GM12878 (cell line): Measurements from ENCODE around the gene WDFY4. TPM values are rescaled to one million over a fixed set of nuclear protein-coding genes. Genes with fewer than 3 reads are reported as not detected.

ENCODE experiments used
- ATAC-seq: fragments of 200-7000 bp; cut with Tn5 transposase; 3 replicates; pipeline ENCODE4 v1.9.1; 2020; ENCODE audit warnings: mild to moderate bottlenecking, moderate library complexity
- BruUV-seq: library from RNA; stranded (reverse); fragments of 400-500 nt; replicated peaks from 2 replicates; lab custom pipeline; 2021; lab: Mats Ljungman, UMichigan
- CTCF ChIA-PET: fragments of 300-600 bp; sonication (Branson Sonifier 250); formaldehyde crosslinking; extraction: SDS; loops from one replicate; lab custom pipeline; 2021; ENCODE audit warnings: inconsistent platforms; lab: Yijun Ruan, JAX
- POLR2A ChIA-PET: fragments of 350-600 bp; formaldehyde crosslinking; extraction: SDS; loops from one replicate; lab custom pipeline; 2021; ENCODE audit warnings: inconsistent platforms; lab: Charles Lee
- RAD21 ChIA-PET: fragments of 300-600 bp; sonication (Branson Sonifier 250); formaldehyde crosslinking; loops from one replicate; lab custom pipeline; 2023; ENCODE audit warnings: antibody characterized with exemption; ENCODE audit not compliant: unreplicated experiment; lab: Charles Lee
- SMC1A ChIA-PET: fragments of 300-600 bp; sonication (Branson Sonifier 250); formaldehyde crosslinking; loops from one replicate; lab custom pipeline; 2023; ENCODE audit not compliant: unreplicated experiment, uncharacterized antibody; lab: Charles Lee
- DNase-seq: peaks from one replicate; pipeline ENCODE4 v3.0.0-alpha.2; 2011; ENCODE audit warnings: low read depth, low spot score
- FAIRE-seq: peaks from 3 replicates; lab custom pipeline; 2011; peaks lifted over from hg19 to GRCh38; lab: Jason Lieb, UNC
- H2AFZ ChIP-seq: 2 replicates; pipeline ENCODE4 v1.6.0; 2011; ENCODE audit warnings: low read depth, low read length, control low read depth; ENCODE audit not compliant: control insufficient read depth
- H3K27ac ChIP-seq: 2 replicates; pipeline ENCODE4 v1.5.1; 2011; ENCODE audit warnings: control low read depth; ENCODE audit not compliant: control insufficient read depth, insufficient read depth
- H3K27me3 ChIP-seq, 2 experiments: replicated peaks in 1 of 2; 2 replicates each; pipeline versions ENCODE4 v1.6.0 to v1.6.1; 2011; ENCODE audit warnings: low read length in 1 of 2; ENCODE audit not compliant: control insufficient read depth in 2 of 2, insufficient read depth in 2 of 2
- H3K36me3 ChIP-seq, 2 experiments: 2 replicates each; pipeline ENCODE4 v1.5.1; 2011; ENCODE audit warnings: low read length in 1 of 2; ENCODE audit not compliant: control insufficient read depth in 2 of 2, insufficient read depth in 2 of 2
- H3K4me1 ChIP-seq: 2 replicates; pipeline ENCODE4 v1.6.1; 2011; ENCODE audit warnings: mild to moderate bottlenecking, low read length, moderate library complexity, mixed read lengths; ENCODE audit not compliant: control insufficient read depth, insufficient read depth
- H3K4me2 ChIP-seq: 2 replicates; pipeline ENCODE4 v1.6.0; 2011; ENCODE audit warnings: control low read depth; ENCODE audit not compliant: control insufficient read depth, insufficient read depth
- H3K4me3 ChIP-seq: fragments of 200-600 bp; sonication (generic); 2 replicates; pipeline ENCODE4 v1.5.1; 2016
- H3K79me2 ChIP-seq: 2 replicates; pipeline ENCODE4 v1.6.0; 2011; ENCODE audit warnings: low read length; ENCODE audit not compliant: control insufficient read depth, insufficient read depth
- H3K9ac ChIP-seq: 2 replicates; pipeline ENCODE4 v1.8.0; 2011; ENCODE audit warnings: low read length, control low read depth, mixed read lengths; ENCODE audit not compliant: control insufficient read depth, insufficient read depth
- H3K9me3 ChIP-seq: replicated peaks from 3 replicates; pipeline ENCODE4 v1.5.1; 2011; ENCODE audit warnings: mild to moderate bottlenecking, low read length; ENCODE audit not compliant: control insufficient read depth, insufficient read depth
- H4K20me1 ChIP-seq: 2 replicates; pipeline ENCODE4 v1.6.0; 2011; ENCODE audit not compliant: control insufficient read depth, insufficient read depth
- ASH2L ChIP-seq: fragments of 300-600, 200-600 bp; sonication (generic); IDR thresholded peaks from 2 replicates; pipeline ENCODE4 v1.6.1; 2017; ENCODE audit warnings: low read depth, mild to moderate bottlenecking, borderline replicate concordance
- BHLHE40 ChIP-seq, 2 experiments: fragments of 450-650 bp in 1 of 2; IDR thresholded peaks; 2 replicates each; pipeline ENCODE4 v1.6.1; 2011 to 2017; ENCODE audit warnings: low read depth in 2 of 2, borderline replicate concordance in 1 of 2, improper control_type of control experiment in 1 of 2, low read length in 1 of 2, mild to moderate bottlenecking in 1 of 2
- CEBPB ChIP-seq, 2 experiments: fragments of 150-350 bp in 1 of 2; IDR thresholded peaks; 2 replicates each; pipeline ENCODE4 v1.6.1; 2012 to 2014; ENCODE audit warnings: low read depth in 2 of 2, low read length in 2 of 2, borderline replicate concordance in 1 of 2, inconsistent platforms in 1 of 2
- CEBPZ ChIP-seq: fragments of 150-350 bp; IDR thresholded peaks from 2 replicates; pipeline ENCODE4 v1.6.1; 2016; ENCODE audit warnings: low read depth, low read length
- CTCF ChIP-seq, 3 experiments: IDR thresholded peaks in 2 of 3; conservative IDR thresholded peaks in 1 of 3; 2 replicates each; pipeline ENCODE4 v1.5.1; 2011; ENCODE audit warnings: low read depth in 3 of 3, low read length in 3 of 3, mild to moderate bottlenecking in 3 of 3, control low read depth in 2 of 3, moderate library complexity in 2 of 3, inconsistent platforms in 1 of 3, mixed read lengths in 1 of 3; ENCODE audit not compliant: control insufficient read depth in 2 of 3, insufficient read depth in 1 of 3; ENCODE audit errors: extremely low read depth in 1 of 3
- HCFC1 ChIP-seq: fragments of 150-350 bp; IDR thresholded peaks from 2 replicates; pipeline ENCODE4 v1.6.1; 2014; ENCODE audit warnings: low read length
- MAX ChIP-seq: IDR thresholded peaks from 2 replicates; pipeline ENCODE4 v1.6.1; 2012; ENCODE audit warnings: low read depth, low read length, improper control_type of control experiment
- MTA2 ChIP-seq: fragments of 450-650 bp; IDR thresholded peaks from 2 replicates; pipeline ENCODE4 v1.6.1; 2016; ENCODE audit warnings: low read depth, mild to moderate bottlenecking, moderate library complexity
- TBL1XR1 ChIP-seq: IDR thresholded peaks from 2 replicates; pipeline ENCODE4 v1.6.1; 2012; ENCODE audit warnings: low read depth, low read length, improper control_type of control experiment
- TCF3 ChIP-seq: IDR thresholded peaks from 2 replicates; pipeline ENCODE4 v1.6.1; 2012; ENCODE audit warnings: low read depth, mild to moderate bottlenecking, low read length, borderline replicate concordance; ENCODE audit not compliant: insufficient read depth
- TCF7 ChIP-seq: IDR thresholded peaks from 2 replicates; pipeline ENCODE4 v1.6.1; 2014; ENCODE audit warnings: antibody characterized with exemption, borderline replicate concordance
- WGBS: methylation state at CpG from one replicate; pipeline ENCODE4 v1.1.6; 2016; ENCODE audit warnings: low lambda C conversion rate; ENCODE audit not compliant: insufficient replicate concordance, insufficient coverage; ENCODE audit errors: missing lambda C conversion rate; 5-methylcytosine and 5-hydroxymethylcytosine counted together
- in situ Hi-C: fragments of 300-500 bp; cut with MboI; formaldehyde crosslinking; loops from 9 replicates; pipeline ENCODE4 v1.14.3; 2018; ENCODE audit warnings: mixed read lengths
- intact Hi-C: fragments of 100-400 bp; cut with micrococcal nuclease; formaldehyde crosslinking; loops from one replicate; pipeline ENCODE4 v1.14.2; 2022; ENCODE audit not compliant: unreplicated experiment
- polyA plus RNA-seq, 11 experiments: library from polyadenylated mRNA; depleted of rRNA in 4 of 11; unstranded in 6 of 11; stranded (reverse) in 5 of 11; fragments of >200 nt; fragmentation: Nextera tagmentation in 4 of 11; fragmentation: Illumina TruSeq in 1 of 11; extraction: Ambion mirVana in 4 of 11; extraction: Trizol in 1 of 11; gene quantifications; 1 replicate in 1 of 11; 2 replicates in 10 of 11; pipeline versions ENCODE4 v1.2.1 to v1.2.3, GENCODE V29; 2011 to 2016; ENCODE audit warnings: inconsistent platforms in 2 of 11, missing spikeins in 2 of 11, low read depth in 1 of 11
- total RNA-seq, 4 experiments: library from RNA; depleted of rRNA in 3 of 4; stranded (reverse); fragments of >200 nt in 3 of 4; fragmentation: Illumina TruSeq in 1 of 4; extraction: Trizol in 1 of 4; gene quantifications; 2 replicates each; pipeline versions ENCODE4 v1.2.1 to v1.2.3, GENCODE V29; 2013 to 2021

Gene WDFY4
- total and polyA plus RNA-seq, 10 of the 15 experiments (the other 5 are each of a cell fraction or from before 2014, with no cell fraction given): 13.5 to 132 (median 47.3) TPM

GRCh38 chr10:49012603-49013002, 327.9 kb downstream of the WDFY4 start:
- DNase-seq (no peak), ATAC-seq (no peak; the same call in 2 of the 3 replicates), FAIRE-seq (no peak)
- H2AFZ ChIP-seq: no peak overlapping the region
- ChIA-PET SMC1A (interaction anchor here (1.7 kb wide), 1 partner anchor 356 kb away, joined by 5 read pairs; no protein-coding TSS in a partner anchor), CTCF (interaction anchor here (1.9 kb wide), 1 partner anchor 355 kb away, joined by 4 read pairs; no protein-coding TSS in a partner anchor), POLR2A (no interaction called here), RAD21 (no interaction called here)
- no peak overlapping the region for H3K4me2 ChIP-seq
- H3K9me3 ChIP-seq: no peaks in the 10 kb centered on the region
- H3K79me2 ChIP-seq: no peaks in the 10 kb centered on the region
- no peak overlapping the region for H3K9ac ChIP-seq
- intact Hi-C loops: no loop called here
- H3K27me3 ChIP-seq: no peaks in the 10 kb centered on the region; a peak in 1 of 4 replicates
- WGBS: 6% methylated on average over 4 of the region's 4 CpGs
- in situ Hi-C loops: no loop called here
- no peak overlapping the region for H3K27ac ChIP-seq
- no TSS peak for BruUV-seq
- H3K4me1 ChIP-seq: no peaks in the 10 kb centered on the region
- no peaks in the 10 kb centered on the region; the same call in 1 of the 2 replicates for H4K20me1 ChIP-seq
- no peak overlapping the region for H3K4me3 ChIP-seq
- H3K36me3 ChIP-seq: no peaks in the 10 kb centered on the region
- TF ChIP-seq CEBPZ: no peak
- TF ChIP-seq TCF3: no peak

GRCh38 chr10:49015700-49016099, 331.0 kb downstream of the WDFY4 start:
- no peaks in the 10 kb centered on the region for H3K9me3 ChIP-seq
- no TSS peak for BruUV-seq
- ATAC-seq: no peak
- TF ChIP-seq TCF7: no peak
- TF ChIP-seq ASH2L: no peak
- TF ChIP-seq TBL1XR1: no peak
- no peak for TF ChIP-seq BHLHE40 (IDR thresholded peaks at IDR 0.05; ENCODE audit: borderline replicate concordance in 1 of 2, low read depth in 2 of 2, low read length in 1 of 2)
- TF ChIP-seq CTCF (IDR thresholded peaks at IDR 0.05 in 2 of 3, conservative IDR thresholded peaks at IDR 0.05 in 1 of 3; ENCODE audit: control insufficient read depth in 2 of 3, extremely low read depth in 1 of 3, insufficient read depth in 1 of 3, low read depth in 3 of 3, low read length in 3 of 3): no peak
- no peak for TF ChIP-seq MTA2
- no peak for TF ChIP-seq MAX
- TF ChIP-seq HCFC1: no peak
- no peak for TF ChIP-seq CEBPB (IDR thresholded peaks at IDR 0.05; ENCODE audit: borderline replicate concordance in 1 of 2, low read depth in 2 of 2, low read length in 2 of 2)

More at GRCh38 chr10:49015700-49016099, 331.0 kb downstream of the WDFY4 start:
- POLR2A ChIA-PET: no interaction called here
- no peak overlapping the region for H3K4me2 ChIP-seq
- H3K36me3 ChIP-seq: no peaks in the 10 kb centered on the region
- H3K9ac ChIP-seq: no peak overlapping the region
- H3K27ac ChIP-seq: no peak overlapping the region
- H4K20me1 ChIP-seq: no peaks in the 10 kb centered on the region; the same call in 1 of the 2 replicates
- H3K4me1 ChIP-seq: no peaks in the 10 kb centered on the region
- WGBS: 8% methylated on average over 4 of the region's 4 CpGs
- in situ Hi-C loops (no loop called here), intact Hi-C loops (no loop called here)
- SMC1A ChIA-PET: no interaction called here
- H3K79me2 ChIP-seq: no peaks in the 10 kb centered on the region
- no peak overlapping the region for H2AFZ ChIP-seq
- H3K4me3 ChIP-seq: no peak overlapping the region
- DNase-seq (no peak), FAIRE-seq (no peak)
- no peaks in the 10 kb centered on the region; a peak in 1 of 4 replicates for H3K27me3 ChIP-seq
- CTCF ChIA-PET: no interaction called here
- RAD21 ChIA-PET: no interaction called here
